Caki2 (cell line): ENCODE measurements around the gene TXNRD2. TPM values are rescaled to one million over a fixed set of nuclear protein-coding genes. Genes with fewer than 3 reads are reported as not detected.
"Not testable (repeated sequence)": the region's sequence is repeated elsewhere in the genome, so short reads cannot be mapped to it uniquely, and the experiment has no call there.

Source experiments
- DNase-seq: peaks from one replicate; pipeline ENCODE4 v3.0.0-alpha.2; 2015; ENCODE audit warnings: low read depth
- in situ Hi-C: cut with HindIII; loops from 2 replicates; pipeline ENCODE4 v1.10.0; 2016; ENCODE audit warnings: low sequenced_read_pairs, low pct_unique_long_range_greater_than_20kb, mixed read lengths
- total RNA-seq: library from RNA; depleted of rRNA; stranded (reverse); fragments of >200 nt; shearing (Covaris generic); gene quantifications from 2 replicates; pipeline ENCODE4 v1.2.3, GENCODE V29; 2014; ENCODE audit warnings: low replicate concordance

Gene TXNRD2
- total RNA-seq, 1 experiment from 2014 or later: 54.5 TPM

GRCh38 chr22:19916006-19916405, 25.6 kb downstream of the TXNRD2 start:
- no peak for DNase-seq
- in situ Hi-C loops: no loop called here

GRCh38 chr22:19915287-19915954, 26.2 kb downstream of the TXNRD2 start:
- no peak for DNase-seq
- in situ Hi-C loops: no loop called here

GRCh38 chr22:19914201-19914943, 27.2 kb downstream of the TXNRD2 start:
- in situ Hi-C loops: no loop called here
- no peak for DNase-seq

- in situ Hi-C loops: no loop called here
Observed at GRCh38 chr22:19913337-19913936, 28.2 kb downstream of the TXNRD2 start.

GRCh38 chr22:19912271-19912999, 29.2 kb downstream of the TXNRD2 start:
- DNase-seq: no peak
- in situ Hi-C loops: no loop called here

More at GRCh38 chr22:19913337-19913936, 28.2 kb downstream of the TXNRD2 start:
- DNase-seq: no peak

GRCh38 chr22:19911540-19912270, 29.9 kb downstream of the TXNRD2 start:
- DNase-seq: no peak
- in situ Hi-C loops: no loop called here

- in situ Hi-C loops: no loop called here
- DNase-seq: no peak
Observed at GRCh38 chr22:19910180-19910744, 31.4 kb downstream of the TXNRD2 start.

- in situ Hi-C loops: no loop called here
- peak; percentile 71 for DNase-seq
Observed at GRCh38 chr22:19909350-19910179, 32.1 kb downstream of the TXNRD2 start.

- DNase-seq, in situ Hi-C loops: not testable (repeated sequence)
Observed at GRCh38 chr22:19907902-19908301, 33.7 kb downstream of the TXNRD2 start.

- DNase-seq, in situ Hi-C loops: not testable (repeated sequence)
Observed at GRCh38 chr22:19906864-19907263, 34.8 kb downstream of the TXNRD2 start.

GRCh38 chr22:19905347-19906276, 36.0 kb downstream of the TXNRD2 start:
- in situ Hi-C loops: no loop called here

GRCh38 chr22:19904935-19905334, 36.7 kb downstream of the TXNRD2 start:
- DNase-seq: no peak
- in situ Hi-C loops: no loop called here

More at GRCh38 chr22:19905347-19906276, 36.0 kb downstream of the TXNRD2 start:
- DNase-seq: no peak

- in situ Hi-C loops: no loop called here
- no peak for DNase-seq
Observed at GRCh38 chr22:19904174-19904856, 37.3 kb downstream of the TXNRD2 start.

- in situ Hi-C loops: no loop called here
- DNase-seq: no peak
Observed at GRCh38 chr22:19903513-19903912, 38.1 kb downstream of the TXNRD2 start.

GRCh38 chr22:19903031-19903430, 38.6 kb downstream of the TXNRD2 start:
- no peak for DNase-seq
- in situ Hi-C loops: no loop called here
